ENCODE data around the gene TMEM151B. TPM values are rescaled to one million over a fixed set of nuclear protein-coding genes. Genes with fewer than 3 reads are reported as not detected.

TMEM151B gene
- total and polyA plus RNA-seq, 2 of the 13 experiments (the other 11 are each of a cell fraction or from before 2014, with no cell fraction given), result not detected

DNA sequence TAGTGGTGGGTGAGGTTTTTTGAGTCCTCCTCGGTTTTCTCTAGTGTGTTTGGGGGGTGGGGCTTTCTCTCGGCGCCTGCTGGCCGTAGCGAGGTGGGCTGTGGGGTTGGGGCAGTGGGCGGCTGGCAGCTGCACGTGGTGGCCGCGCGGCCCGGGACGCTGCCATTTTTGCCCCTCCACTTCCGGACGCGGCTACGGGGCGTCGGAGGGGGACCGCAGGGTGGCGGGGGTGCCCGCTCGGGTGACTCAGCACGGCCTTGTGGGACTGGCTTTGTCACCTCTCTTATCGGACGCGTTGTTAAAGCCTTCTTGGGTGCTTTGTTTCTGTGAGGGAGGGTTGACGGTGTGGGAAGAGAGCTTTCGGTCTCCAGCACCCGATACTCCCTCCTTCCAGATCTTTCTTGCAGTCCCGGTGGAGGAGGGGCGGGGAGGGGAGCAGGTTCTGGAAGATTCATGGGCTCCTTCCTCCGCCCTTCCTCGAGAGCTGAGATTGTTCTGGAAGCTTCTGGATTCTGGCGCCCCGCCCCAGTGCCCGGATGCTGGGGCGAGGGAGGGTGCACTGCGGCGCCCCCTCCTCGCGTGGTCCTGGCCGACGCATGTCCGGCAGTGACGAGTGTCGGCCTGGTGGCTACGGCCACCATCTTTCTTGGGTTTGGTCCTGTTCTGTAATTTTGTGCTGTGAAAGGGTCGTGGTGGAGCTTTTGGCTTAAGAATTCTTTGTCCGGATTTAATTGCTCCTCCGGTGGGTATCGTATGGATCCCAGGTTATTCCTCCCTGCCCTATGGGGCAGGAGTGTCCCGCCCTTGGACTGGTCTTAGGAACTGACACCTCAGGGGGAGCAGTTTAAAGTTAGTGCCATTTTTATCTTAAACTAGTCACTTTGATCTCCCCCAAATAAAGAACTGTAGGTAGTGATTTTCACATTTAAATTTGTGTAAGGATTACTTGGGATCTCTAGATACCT, 22.6 kb upstream of the TMEM151B start (continued):
- TF ChIP-seq ZMAT3 (CRISPR knock-in tag; conservative IDR thresholded peaks at IDR 0.05) (peak; percentile 62), SP140L (CRISPR knock-in tag; IDR thresholded peaks at IDR 0.05; ENCODE audit: borderline replicate concordance) (no peak), GTF3A (CRISPR knock-in tag; conservative IDR thresholded peaks at IDR 0.05) (no peak), RCOR2 (CRISPR knock-in tag; IDR thresholded peaks at IDR 0.05) (no peak), ZNF543 (CRISPR knock-in tag; IDR thresholded peaks at IDR 0.05) (peak; percentile 37; the same call in 1 of the 2 replicates), MYNN (CRISPR knock-in tag; IDR thresholded peaks at IDR 0.05; ENCODE audit: low read depth) (no peak), ZNF335 (CRISPR knock-in tag; IDR thresholded peaks at IDR 0.05) (no peak; the same call in 1 of the 2 replicates), HNRNPH1 (optimal IDR thresholded peaks at IDR 0.05; ENCODE audit: low read depth, low read length) (no peak), MTF2 (CRISPR knock-in tag; IDR thresholded peaks at IDR 0.05; ENCODE audit: borderline replicate concordance) (no peak), ZNF781 (CRISPR knock-in tag; IDR thresholded peaks at IDR 0.05; ENCODE audit: borderline replicate concordance, not compliant biosample characterization) (peak; percentile 50), SNRNP70 (IDR thresholded peaks at IDR 0.05; ENCODE audit: low read depth, low read length) (no peak), HOXA3 (CRISPR knock-in tag; IDR thresholded peaks at IDR 0.05) (peak; percentile 56; the same call in 1 of the 2 replicates), ZNF672 (CRISPR knock-in tag; IDR thresholded peaks at IDR 0.05) (no peak), MED8 (CRISPR knock-in tag; IDR thresholded peaks at IDR 0.05; ENCODE audit: insufficient replicate concordance) (no peak), SMAD1 (CRISPR knock-in tag; IDR thresholded peaks at IDR 0.05; ENCODE audit: borderline replicate concordance, low read depth) (no peak), CEBPG (CRISPR knock-in tag; IDR thresholded peaks at IDR 0.05) (no peak), ZNF343 (CRISPR knock-in tag; IDR thresholded peaks at IDR 0.05) (peak; percentile 89; the same call in 1 of the 2 replicates), EZH2 (conservative IDR thresholded peaks at IDR 0.05; ENCODE audit: low read depth, low read length) (no peak)
- TF ChIP-seq, protein P1, sequence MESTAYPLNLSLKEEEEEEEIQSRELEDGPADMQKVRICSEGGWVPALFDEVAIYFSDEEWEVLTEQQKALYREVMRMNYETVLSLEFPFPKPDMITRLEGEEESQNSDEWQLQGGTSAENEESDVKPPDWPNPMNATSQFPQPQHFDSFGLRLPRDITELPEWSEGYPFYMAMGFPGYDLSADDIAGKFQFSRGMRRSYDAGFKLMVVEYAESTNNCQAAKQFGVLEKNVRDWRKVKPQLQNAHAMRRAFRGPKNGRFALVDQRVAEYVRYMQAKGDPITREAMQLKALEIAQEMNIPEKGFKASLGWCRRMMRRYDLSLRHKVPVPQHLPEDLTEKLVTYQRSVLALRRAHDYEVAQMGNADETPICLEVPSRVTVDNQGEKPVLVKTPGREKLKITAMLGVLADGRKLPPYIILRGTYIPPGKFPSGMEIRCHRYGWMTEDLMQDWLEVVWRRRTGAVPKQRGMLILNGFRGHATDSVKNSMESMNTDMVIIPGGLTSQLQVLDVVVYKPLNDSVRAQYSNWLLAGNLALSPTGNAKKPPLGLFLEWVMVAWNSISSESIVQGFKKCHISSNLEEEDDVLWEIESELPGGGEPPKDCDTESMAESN (CRISPR knock-in tag; conservative IDR thresholded peaks at IDR 0.05), result 0 out of 2 replicates have a peak, but pooled peaks have one; percentile 31
- TF ChIP-seq, protein P2, sequence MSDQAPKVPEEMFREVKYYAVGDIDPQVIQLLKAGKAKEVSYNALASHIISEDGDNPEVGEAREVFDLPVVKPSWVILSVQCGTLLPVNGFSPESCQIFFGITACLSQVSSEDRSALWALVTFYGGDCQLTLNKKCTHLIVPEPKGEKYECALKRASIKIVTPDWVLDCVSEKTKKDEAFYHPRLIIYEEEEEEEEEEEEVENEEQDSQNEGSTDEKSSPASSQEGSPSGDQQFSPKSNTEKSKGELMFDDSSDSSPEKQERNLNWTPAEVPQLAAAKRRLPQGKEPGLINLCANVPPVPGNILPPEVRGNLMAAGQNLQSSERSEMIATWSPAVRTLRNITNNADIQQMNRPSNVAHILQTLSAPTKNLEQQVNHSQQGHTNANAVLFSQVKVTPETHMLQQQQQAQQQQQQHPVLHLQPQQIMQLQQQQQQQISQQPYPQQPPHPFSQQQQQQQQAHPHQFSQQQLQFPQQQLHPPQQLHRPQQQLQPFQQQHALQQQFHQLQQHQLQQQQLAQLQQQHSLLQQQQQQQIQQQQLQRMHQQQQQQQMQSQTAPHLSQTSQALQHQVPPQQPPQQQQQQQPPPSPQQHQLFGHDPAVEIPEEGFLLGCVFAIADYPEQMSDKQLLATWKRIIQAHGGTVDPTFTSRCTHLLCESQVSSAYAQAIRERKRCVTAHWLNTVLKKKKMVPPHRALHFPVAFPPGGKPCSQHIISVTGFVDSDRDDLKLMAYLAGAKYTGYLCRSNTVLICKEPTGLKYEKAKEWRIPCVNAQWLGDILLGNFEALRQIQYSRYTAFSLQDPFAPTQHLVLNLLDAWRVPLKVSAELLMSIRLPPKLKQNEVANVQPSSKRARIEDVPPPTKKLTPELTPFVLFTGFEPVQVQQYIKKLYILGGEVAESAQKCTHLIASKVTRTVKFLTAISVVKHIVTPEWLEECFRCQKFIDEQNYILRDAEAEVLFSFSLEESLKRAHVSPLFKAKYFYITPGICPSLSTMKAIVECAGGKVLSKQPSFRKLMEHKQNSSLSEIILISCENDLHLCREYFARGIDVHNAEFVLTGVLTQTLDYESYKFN (CRISPR knock-in tag; conservative IDR thresholded peaks at IDR 0.05), result no peak
- TF ChIP-seq, protein P3, sequence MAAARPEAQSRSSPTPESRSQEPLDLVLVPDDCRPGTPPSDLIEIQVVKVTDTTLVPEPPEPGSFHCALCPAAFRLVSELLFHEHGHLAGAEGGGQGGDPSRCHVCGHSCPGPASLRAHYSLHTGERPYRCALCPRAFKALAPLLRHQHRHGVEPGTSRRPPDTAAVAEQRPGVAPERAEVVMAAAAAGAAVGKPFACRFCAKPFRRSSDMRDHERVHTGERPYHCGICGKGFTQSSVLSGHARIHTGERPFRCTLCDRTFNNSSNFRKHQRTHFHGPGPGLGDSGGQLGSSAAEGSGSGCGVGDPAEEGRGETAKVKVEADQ (CRISPR knock-in tag; IDR thresholded peaks at IDR 0.05; ENCODE audit: borderline replicate concordance), result no peak
- TF ChIP-seq, protein P4, sequence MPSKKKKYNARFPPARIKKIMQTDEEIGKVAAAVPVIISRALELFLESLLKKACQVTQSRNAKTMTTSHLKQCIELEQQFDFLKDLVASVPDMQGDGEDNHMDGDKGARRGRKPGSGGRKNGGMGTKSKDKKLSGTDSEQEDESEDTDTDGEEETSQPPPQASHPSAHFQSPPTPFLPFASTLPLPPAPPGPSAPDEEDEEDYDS (CRISPR knock-in tag; IDR thresholded peaks at IDR 0.05), result peak; percentile 30; the same call in 1 of the 2 replicates

All from HepG2 (cell line).